Progenitor cell of endocrine pancreas (in vitro differentiated cells): ENCODE measurements around the gene ORMDL3. TPM values are rescaled to one million over a fixed set of nuclear protein-coding genes. Genes with fewer than 3 reads are reported as not detected.

Experiments
- DNase-seq: peaks from one replicate; pipeline ENCODE4 v3.0.0; 2021; ENCODE audit warnings: low spot score; ENCODE audit not compliant: unreplicated experiment
- H3K27ac Mint-ChIP-seq: 2 replicates; pipeline ENCODE4 v1.8.0; 2021; ENCODE audit warnings: mild to moderate bottlenecking, moderate library complexity, mixed read lengths
- H3K27me3 Mint-ChIP-seq: 2 replicates; pipeline ENCODE4 v1.8.0; 2021; ENCODE audit warnings: mixed read lengths
- H3K36me3 Mint-ChIP-seq: 2 replicates; pipeline ENCODE4 v1.8.0; 2022; ENCODE audit warnings: mixed read lengths; ENCODE audit not compliant: insufficient read depth
- H3K4me1 Mint-ChIP-seq: 2 replicates; pipeline ENCODE4 v1.8.0; 2021; ENCODE audit warnings: low read depth, mixed read lengths
- H3K4me3 Mint-ChIP-seq: 2 replicates; pipeline ENCODE4 v1.8.0; 2021; ENCODE audit warnings: low read depth, mild to moderate bottlenecking, moderate library complexity, mixed read lengths
- H3K9me3 Mint-ChIP-seq: 2 replicates; pipeline ENCODE4 v1.8.0; 2021; ENCODE audit warnings: low read depth, mixed read lengths
- total RNA-seq: library from RNA; stranded (reverse); gene quantifications from 2 replicates; pipeline ENCODE4 v1.2.1, GENCODE V29; 2021
- TF ChIP-seq, protein P1 (sequence below): fragments of 200-600 bp; sonication (generic); IDR thresholded peaks from one replicate; pipeline ENCODE4 v1.5.0; 2021; ENCODE audit warnings: antibody characterized with exemption, mild to moderate bottlenecking; ENCODE audit not compliant: unreplicated experiment

ORMDL3 gene
- total RNA-seq, 1 donor from 2014 or later = 87.6 TPM

GRCh38 chr17:39916918-39917317 lies 10.5 kb downstream of the ORMDL3 start:
- H3K36me3 Mint-ChIP-seq = peaks cover 15% of the 10 kb centered on the region
- no peak overlapping the region for H3K4me3 Mint-ChIP-seq
- TF ChIP-seq, protein P1, sequence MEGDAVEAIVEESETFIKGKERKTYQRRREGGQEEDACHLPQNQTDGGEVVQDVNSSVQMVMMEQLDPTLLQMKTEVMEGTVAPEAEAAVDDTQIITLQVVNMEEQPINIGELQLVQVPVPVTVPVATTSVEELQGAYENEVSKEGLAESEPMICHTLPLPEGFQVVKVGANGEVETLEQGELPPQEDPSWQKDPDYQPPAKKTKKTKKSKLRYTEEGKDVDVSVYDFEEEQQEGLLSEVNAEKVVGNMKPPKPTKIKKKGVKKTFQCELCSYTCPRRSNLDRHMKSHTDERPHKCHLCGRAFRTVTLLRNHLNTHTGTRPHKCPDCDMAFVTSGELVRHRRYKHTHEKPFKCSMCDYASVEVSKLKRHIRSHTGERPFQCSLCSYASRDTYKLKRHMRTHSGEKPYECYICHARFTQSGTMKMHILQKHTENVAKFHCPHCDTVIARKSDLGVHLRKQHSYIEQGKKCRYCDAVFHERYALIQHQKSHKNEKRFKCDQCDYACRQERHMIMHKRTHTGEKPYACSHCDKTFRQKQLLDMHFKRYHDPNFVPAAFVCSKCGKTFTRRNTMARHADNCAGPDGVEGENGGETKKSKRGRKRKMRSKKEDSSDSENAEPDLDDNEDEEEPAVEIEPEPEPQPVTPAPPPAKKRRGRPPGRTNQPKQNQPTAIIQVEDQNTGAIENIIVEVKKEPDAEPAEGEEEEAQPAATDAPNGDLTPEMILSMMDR = no peak
- peaks cover 2% of the 10 kb centered on the region for H3K4me1 Mint-ChIP-seq
- peaks cover 3% of the 10 kb centered on the region for H3K9me3 Mint-ChIP-seq
- no peak for DNase-seq
- no peaks in the 10 kb centered on the region for H3K27me3 Mint-ChIP-seq
- H3K27ac Mint-ChIP-seq = no peak overlapping the region

DNA sequence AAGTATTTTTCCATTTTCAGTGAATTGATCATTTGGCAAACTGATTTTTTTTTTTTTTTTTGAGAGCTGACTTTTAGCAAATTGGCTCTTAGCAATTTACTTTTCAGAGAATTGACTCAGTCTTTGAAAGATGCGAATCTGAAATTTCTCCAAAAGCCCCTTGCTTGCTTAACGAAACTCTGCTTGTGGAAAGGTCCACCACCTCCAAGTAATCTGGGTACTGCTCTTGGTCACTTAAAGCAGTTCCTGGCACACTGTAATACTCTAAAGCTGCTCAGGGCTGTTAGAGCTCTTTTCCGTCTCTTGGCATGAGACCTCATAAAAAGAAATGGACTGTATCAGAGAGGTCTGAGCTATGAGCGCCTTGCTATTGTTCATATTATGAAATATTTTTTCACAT lies 11.8 kb downstream of the ORMDL3 start:
- H3K27ac Mint-ChIP-seq = no peak overlapping the region
- no peak for DNase-seq
- peaks cover 2% of the 10 kb centered on the region for H3K4me1 Mint-ChIP-seq
- peaks cover 3% of the 10 kb centered on the region for H3K9me3 Mint-ChIP-seq
- TF ChIP-seq, protein P1 = no peak
- H3K4me3 Mint-ChIP-seq = no peak overlapping the region
- H3K36me3 Mint-ChIP-seq = peaks cover 17% of the 10 kb centered on the region
- no peaks in the 10 kb centered on the region for H3K27me3 Mint-ChIP-seq

DNA sequence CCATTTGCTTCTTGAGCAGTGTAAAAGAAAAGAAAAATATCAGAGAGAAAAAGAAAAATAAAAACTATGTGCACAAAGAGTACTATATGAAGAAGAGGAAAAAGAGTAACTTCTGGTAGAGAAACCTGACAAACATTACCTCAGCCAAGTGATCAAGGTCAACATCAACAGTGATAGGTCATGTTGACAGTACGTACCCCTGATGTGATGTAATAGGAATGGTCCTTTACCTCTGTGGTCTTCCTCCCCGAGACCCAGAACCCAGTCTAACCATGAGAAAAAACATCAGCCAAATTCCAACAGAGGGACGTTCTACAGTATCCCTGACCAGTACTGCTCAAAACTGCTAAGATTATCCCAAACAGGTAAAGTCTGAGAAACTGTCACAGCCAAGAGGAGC lies 13.4 kb downstream of the ORMDL3 start:
- H3K36me3 Mint-ChIP-seq = peaks cover 13% of the 10 kb centered on the region
- TF ChIP-seq, protein P1 = no peak
- no peak overlapping the region for H3K27ac Mint-ChIP-seq
- H3K27me3 Mint-ChIP-seq = no peaks in the 10 kb centered on the region
- peaks cover 2% of the 10 kb centered on the region for H3K4me1 Mint-ChIP-seq
- no peak overlapping the region for H3K4me3 Mint-ChIP-seq
- H3K9me3 Mint-ChIP-seq = peaks cover 3% of the 10 kb centered on the region
- no peak for DNase-seq

DNA sequence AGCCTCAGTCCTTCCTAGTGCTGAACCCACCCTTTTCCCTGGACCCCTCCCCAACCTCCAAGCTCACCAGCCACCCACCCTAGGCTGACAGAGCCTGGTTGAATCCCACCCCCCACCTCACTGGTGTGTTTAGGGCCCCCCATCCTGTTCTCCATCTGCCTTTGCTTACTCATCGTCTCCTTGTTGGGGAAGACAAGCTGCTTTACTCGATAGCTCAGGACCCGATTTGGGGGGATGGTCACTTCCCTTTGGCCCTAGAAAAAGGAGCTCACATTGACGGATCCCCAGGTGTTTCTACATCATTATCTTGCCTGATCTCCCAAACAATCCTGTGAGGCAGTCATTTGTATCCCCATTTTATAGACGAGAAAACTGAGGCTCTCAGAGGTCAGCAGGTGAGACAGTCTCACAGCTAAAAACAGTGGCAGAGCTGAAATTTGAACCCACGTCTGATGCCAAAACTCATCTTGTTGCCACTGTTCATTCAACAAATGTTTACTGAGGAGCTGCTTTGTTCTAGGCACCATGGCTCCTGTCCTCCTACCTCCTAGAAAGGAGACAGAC lies 18.5 kb downstream of the ORMDL3 start:
- Mint-ChIP-seq H3K9me3 (no peaks in the 10 kb centered on the region), H3K27me3 (no peaks in the 10 kb centered on the region), H3K36me3 (peaks cover 3% of the 10 kb centered on the region), H3K4me1 (peaks cover 5% of the 10 kb centered on the region), H3K4me3 (no peak overlapping the region), H3K27ac (no peak overlapping the region)
- DNase-seq = no peak
- TF ChIP-seq, protein P1 = no peak

GRCh38 chr17:39904990-39905288 lies 22.5 kb downstream of the ORMDL3 start:
- Mint-ChIP-seq H3K4me1 (peaks cover 5% of the 10 kb centered on the region), H3K4me3 (no peak overlapping the region), H3K36me3 (peaks cover 2% of the 10 kb centered on the region), H3K27ac (no peak overlapping the region), H3K27me3 (no peaks in the 10 kb centered on the region), H3K9me3 (no peaks in the 10 kb centered on the region)
- TF ChIP-seq, protein P1 = no peak
- no peak for DNase-seq
